ENCODE measurements around the gene DGKI.

DNA sequence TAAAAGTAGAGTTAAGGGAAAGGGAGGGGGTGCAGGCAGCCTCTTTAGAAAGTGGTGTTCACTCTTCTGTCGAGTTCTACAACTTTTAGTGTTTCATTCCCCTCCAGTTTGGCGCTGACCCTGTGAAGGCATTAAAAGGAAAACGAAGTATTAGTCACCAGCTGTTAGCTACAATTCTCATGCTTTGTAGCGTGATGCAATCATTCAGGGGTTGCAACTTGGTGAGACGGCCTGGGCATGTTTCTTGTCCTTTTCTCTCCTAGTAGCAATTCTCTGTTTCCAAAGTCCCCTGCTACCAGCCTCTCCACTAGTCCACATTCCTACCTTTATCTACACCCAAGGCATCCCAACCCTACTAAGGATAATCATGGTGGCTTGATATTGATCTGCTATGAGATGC, 33.7 kb upstream of the DGKI start:
- TF ChIP-seq, protein P1, sequence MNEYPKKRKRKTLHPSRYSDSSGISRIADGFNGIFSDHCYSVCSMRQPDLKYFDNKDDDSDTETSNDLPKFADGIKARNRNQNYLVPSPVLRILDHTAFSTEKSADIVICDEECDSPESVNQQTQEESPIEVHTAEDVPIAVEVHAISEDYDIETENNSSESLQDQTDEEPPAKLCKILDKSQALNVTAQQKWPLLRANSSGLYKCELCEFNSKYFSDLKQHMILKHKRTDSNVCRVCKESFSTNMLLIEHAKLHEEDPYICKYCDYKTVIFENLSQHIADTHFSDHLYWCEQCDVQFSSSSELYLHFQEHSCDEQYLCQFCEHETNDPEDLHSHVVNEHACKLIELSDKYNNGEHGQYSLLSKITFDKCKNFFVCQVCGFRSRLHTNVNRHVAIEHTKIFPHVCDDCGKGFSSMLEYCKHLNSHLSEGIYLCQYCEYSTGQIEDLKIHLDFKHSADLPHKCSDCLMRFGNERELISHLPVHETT (tag by site-specific recombination; IDR thresholded peaks at IDR 0.05), result no peak
- TF ChIP-seq ZNF747 (tag by site-specific recombination; IDR thresholded peaks at IDR 0.05) (no peak), ZNF704 (tag by site-specific recombination; IDR thresholded peaks at IDR 0.05) (no peak), KLF10 (tag by site-specific recombination; IDR thresholded peaks at IDR 0.05) (no peak), ZNF23 (tag by site-specific recombination; IDR thresholded peaks at IDR 0.05; ENCODE audit: borderline replicate concordance) (no peak), MEIS1 (CRISPR knock-in tag; IDR thresholded peaks at IDR 0.05; ENCODE audit: borderline replicate concordance) (no peak), ZNF416 (tag by site-specific recombination; IDR thresholded peaks at IDR 0.05) (no peak), YY1 (tag by site-specific recombination; IDR thresholded peaks at IDR 0.05) (no peak)
- TF ChIP-seq, protein P2, sequence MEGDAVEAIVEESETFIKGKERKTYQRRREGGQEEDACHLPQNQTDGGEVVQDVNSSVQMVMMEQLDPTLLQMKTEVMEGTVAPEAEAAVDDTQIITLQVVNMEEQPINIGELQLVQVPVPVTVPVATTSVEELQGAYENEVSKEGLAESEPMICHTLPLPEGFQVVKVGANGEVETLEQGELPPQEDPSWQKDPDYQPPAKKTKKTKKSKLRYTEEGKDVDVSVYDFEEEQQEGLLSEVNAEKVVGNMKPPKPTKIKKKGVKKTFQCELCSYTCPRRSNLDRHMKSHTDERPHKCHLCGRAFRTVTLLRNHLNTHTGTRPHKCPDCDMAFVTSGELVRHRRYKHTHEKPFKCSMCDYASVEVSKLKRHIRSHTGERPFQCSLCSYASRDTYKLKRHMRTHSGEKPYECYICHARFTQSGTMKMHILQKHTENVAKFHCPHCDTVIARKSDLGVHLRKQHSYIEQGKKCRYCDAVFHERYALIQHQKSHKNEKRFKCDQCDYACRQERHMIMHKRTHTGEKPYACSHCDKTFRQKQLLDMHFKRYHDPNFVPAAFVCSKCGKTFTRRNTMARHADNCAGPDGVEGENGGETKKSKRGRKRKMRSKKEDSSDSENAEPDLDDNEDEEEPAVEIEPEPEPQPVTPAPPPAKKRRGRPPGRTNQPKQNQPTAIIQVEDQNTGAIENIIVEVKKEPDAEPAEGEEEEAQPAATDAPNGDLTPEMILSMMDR (tag by site-specific recombination; IDR thresholded peaks at IDR 0.05), result no peak
- TF ChIP-seq, protein P3, sequence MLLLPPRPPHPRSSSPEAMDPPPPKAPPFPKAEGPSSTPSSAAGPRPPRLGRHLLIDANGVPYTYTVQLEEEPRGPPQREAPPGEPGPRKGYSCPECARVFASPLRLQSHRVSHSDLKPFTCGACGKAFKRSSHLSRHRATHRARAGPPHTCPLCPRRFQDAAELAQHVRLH (tag by site-specific recombination; IDR thresholded peaks at IDR 0.05), result no peak
- TF ChIP-seq, protein P4, sequence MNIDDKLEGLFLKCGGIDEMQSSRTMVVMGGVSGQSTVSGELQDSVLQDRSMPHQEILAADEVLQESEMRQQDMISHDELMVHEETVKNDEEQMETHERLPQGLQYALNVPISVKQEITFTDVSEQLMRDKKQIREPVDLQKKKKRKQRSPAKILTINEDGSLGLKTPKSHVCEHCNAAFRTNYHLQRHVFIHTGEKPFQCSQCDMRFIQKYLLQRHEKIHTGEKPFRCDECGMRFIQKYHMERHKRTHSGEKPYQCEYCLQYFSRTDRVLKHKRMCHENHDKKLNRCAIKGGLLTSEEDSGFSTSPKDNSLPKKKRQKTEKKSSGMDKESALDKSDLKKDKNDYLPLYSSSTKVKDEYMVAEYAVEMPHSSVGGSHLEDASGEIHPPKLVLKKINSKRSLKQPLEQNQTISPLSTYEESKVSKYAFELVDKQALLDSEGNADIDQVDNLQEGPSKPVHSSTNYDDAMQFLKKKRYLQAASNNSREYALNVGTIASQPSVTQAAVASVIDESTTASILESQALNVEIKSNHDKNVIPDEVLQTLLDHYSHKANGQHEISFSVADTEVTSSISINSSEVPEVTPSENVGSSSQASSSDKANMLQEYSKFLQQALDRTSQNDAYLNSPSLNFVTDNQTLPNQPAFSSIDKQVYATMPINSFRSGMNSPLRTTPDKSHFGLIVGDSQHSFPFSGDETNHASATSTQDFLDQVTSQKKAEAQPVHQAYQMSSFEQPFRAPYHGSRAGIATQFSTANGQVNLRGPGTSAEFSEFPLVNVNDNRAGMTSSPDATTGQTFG (tag by site-specific recombination; IDR thresholded peaks at IDR 0.05; ENCODE audit: borderline replicate concordance), result no peak
